GM18873 (cell line): ENCODE data around the gene UNCX.

Experiments
- ATAC-seq: cut with Tn5 transposase; IDR thresholded peaks from one replicate; pipeline ENCODE4 v1.9.1; 2021; ENCODE audit warnings: mild to moderate bottlenecking, moderate library complexity, moderate number of reproducible peaks; ENCODE audit not compliant: unreplicated experiment, low FRiP score

Gene UNCX

DNA sequence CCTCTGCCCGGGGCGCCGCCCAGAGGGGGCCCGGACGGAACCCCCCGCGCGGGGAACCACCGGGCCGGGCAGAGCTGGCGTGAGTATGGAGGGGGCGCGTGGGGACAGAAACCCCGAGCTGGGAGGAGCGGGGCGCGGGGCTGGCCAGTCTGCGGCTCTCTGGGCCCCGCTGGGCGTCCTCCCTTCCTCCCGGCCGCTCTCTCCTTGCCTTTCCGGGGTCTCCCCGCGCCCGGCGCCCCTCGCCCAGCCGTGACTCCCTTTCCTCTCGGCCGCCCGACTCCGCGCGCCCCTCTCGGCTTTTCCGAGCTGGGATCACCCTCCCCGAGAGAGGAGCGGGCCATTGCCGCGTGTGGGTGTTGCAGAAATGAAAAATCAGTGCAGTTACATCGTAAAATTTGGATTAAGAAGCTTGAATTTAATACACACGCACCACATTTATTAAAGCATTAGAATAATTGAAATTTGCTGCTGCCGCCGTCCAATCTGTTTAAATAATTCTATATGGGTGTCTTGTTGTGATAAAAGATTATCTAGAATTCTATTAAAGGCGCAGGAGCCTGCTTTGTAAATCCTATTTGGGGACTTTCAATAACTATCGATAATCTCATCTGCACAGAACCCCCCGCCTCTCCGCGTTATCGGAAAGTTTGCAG is 9.1 kb downstream of the UNCX start:
- no peak for ATAC-seq

DNA sequence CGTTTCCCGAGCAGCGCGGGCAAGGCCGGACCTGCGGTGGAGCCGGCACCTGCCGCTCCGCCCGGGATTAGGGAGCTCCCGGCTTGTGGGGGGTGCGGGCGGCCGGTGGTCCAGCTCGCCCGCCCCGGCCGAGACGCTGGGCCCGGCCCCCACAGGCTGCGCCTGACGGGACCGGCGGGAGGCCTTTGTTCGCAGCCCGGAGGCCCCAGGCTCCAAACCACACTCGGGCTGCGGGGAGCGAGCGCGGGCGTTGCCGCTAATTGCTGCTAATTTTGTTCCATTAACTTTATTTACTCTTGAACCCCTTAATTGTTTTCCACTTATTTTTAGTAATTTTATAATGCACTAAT is 9.6 kb downstream of the UNCX start:
- no peak for ATAC-seq

DNA sequence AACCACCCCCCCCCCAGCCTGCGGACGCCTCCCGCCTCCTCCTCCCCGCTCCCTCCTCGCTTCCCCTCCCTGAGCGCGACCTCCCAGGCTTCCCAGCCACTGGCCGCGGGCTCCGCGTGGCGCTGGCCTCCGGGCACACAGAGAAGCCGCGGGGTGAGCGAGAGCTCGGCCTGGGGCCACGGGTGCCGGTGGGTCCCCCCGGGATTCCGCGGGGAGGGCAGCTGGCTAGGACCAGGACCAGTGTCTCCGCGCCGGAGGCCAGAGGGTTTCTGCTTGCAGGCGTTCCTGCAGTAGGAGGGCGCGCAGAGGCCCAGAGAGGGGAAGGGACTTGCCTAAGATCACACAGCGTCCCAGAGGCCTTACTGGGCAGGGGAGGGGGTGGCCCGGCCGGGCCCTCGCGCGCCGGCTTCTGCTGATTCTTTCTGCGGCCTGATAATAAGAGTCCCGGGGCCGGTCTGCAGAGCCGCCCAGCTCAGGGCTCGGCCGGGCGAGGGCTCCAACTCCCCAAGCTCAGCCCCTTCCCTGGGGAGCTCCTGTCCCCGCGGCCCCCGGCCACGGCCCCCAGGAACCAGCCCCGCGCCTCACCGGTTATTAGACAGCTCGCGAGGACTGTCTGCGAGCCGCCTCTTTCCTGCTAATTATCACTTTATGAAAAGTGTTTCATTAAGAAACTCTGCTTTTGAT is 10.1 kb downstream of the UNCX start:
- ATAC-seq = no peak

DNA sequence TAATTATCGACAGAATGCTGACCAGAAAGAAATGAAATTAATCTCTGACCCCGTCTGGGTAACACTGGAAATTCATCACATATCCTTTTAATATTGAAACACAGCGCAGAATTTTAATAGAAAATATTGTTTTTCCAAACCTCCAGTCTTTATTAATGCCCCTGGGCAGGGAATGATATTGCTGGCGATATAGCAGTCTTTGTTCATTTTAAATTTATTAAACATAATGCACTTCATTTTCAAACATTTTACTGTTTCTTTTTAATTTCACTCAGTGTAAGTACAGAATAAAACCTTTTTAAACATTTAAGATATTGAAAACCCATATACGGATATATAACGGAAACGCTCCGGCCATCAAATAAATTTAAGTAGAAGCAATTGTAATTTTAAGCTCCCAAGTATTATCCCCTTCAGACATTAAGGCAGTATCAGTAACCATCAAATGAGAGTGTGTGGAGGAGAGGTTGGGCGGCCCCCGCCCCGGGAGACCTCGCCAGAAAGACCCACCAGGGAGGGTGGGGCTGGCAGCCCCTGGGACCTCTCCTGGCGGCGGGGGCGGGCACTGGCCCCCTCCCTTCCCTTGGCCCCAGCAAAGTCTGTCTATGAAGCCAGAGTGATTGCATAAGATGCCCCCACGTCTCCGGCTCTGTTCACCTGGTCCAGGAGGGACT is 10.8 kb downstream of the UNCX start:
- ATAC-seq = no peak

DNA sequence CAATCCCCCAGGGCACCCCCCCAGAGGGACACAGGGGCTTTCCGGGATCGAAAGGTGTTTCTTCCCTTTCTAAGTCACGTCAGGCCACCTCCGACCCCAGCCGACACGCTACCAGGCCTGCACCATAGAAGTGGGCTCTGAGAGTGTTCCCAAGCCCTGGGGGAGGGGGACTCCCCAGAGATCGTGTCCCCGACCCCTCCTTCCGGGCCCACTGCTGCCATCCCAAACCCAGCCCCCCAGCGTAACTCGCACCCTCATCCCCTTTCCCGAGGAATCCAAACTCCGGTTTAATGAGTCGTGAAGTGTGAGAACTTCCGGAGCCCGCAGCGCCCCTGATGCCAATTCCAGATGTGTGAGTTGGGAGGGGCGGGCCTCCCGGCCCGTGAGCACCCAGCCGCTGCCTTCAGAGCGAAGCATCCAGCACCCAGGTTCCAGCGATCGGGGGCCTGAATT is 11.3 kb downstream of the UNCX start:
- ATAC-seq = no peak

DNA sequence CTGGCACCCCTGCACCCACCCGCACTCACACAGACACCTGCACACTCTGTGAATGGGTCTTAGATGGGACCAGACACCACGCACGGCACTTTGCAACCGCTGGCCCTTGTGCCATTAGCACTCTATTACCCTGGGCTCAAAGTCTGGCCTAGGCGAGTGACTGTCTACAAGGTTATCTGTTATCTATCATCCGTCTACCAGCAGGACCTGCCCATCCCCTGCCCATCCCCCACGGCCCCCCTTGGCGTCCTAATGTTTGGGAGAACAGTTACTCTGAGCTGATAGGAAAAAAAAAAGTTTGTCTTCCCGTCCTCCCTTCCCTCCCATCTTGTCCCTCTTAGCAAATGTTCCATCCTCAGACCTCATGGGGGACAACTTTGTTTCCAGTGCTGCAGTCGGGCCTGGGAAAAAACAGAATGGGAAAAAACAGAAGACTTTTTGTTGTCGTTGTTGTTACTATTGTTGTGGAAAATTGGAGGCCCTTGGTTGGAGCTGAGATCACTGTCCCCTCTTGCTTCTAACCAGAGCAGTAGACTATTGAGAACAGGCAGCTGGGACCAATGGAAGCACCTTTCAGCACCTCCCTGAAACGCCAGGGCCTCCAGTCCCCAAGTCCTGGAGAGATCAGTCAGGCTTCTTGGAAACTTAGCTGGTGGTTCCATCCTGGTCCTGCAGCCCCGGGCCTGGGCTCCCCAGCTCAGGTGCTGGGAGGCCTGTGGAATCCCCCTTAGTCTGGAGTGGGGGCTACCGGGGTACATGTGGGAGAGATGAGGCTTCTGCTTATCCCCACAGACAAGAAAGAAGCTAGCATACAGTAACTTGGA is 12.2 kb downstream of the UNCX start:
- ATAC-seq = no peak

DNA sequence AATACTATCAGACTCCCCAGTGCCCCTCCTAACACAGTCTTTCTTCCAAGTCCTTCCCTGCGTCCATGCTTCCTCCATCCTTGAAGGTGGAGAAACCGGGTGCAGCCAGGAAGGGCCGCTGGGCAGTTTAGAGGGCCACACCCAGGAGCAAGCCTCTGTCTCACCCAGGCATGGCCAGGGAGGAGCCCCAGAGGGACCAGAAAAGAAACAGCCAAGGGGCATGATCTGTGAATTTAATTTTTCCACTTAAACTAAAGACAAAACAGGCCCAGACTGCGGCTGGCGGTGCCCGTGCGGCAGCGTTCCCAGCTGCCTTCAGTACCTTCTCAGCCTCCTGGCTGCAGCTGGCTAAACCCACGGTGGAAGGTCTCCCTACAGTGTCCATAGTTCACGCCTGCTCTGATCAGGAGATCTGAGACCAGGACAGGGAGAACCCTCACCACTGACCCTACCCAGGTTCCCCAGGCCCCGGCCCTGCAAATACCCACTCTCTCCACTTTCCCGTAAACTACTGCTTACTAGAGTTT is 12.9 kb downstream of the UNCX start:
- ATAC-seq = no peak

DNA sequence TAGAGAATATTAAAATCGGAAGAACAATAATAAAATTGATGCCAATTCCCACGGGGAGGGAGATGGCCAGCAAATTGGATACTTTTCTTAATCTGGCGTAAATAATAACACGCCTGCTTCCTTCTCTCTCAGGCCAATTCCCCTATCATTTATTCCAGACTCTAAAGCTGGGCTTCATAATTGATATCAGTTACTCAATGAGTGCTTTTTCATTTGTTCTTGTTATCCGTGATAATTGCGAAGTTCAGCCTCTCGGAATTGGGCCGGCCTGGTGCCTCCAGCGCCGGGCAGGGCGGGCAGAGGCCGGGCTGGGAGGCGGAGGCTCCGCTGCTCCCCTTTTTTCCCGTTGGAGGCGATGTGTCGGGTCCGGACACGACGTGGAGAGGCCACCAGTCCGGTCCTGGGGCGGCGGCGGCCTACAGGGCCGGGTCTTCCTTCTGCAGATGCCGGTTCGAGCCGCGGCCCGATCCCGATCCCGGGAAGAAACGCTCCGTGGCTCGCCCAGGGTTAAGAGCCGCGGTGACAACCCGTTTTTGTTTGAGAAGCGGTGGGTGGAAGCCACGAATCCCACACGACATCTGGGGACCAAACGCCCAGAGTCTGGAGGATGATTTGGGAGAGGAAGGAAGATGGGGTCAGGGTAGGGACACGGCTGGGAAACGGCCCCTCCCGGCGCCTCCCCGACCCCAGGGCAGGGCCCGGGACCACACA is 13.6 kb downstream of the UNCX start:
- ATAC-seq = no peak

DNA sequence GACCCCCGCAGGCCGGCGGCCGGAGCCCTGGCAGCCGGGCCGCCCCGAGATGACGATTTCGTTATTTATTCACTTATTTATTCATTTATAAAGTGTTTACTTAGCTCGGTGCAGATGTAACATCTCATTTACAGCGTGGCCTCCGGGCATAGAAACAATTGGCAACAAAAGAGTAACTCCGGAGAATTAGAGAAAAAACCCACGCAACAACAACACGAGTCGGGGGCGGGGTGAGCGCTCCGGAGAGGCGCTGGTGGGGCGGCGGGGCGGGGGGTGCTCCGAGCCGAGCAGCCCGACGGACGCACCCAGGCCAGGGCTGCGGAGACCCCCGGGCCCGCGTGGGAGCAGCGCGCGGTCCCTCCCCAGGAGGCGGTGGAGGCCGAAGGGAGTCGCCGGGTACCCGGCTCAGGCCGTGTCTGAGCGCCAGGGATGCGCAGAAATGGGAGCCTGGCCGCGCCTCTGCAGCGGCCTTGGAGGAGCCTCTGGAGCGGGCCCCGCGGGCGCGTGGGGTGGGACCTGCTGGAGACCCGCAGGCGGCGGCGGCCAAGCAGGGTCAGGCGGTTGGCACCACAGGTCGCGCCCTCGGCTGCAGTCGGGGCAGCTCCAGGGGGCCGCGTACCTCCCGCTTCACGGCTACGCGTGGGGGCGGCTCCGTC is 14.3 kb downstream of the UNCX start:
- no peak for ATAC-seq

DNA sequence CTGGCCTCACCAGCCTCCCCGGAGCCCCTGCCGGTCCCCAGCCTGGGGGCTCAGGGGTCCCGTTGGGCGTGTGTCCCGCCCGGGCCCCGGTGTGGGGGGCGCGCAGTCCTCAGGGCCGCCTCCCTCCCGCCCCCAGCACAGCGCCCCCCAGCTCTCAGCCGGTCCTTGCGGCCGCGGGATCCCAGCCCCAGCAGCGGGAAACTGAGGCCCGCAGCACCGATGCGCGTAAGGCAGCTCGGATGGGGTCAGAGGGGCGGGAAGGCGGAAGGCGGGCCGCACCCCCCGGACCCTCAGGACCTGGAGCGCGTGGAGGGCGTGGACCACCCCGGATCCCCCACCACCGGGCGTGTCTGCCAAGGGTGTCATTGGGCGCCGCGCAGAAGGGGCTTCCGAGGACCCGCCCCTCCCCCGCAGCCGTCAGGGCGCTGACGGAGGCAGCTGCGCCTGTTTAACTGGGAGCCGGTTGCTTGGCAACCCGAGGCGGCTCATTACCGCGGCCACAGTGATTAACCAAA is 14.9 kb downstream of the UNCX start:
- ATAC-seq = no peak

DNA sequence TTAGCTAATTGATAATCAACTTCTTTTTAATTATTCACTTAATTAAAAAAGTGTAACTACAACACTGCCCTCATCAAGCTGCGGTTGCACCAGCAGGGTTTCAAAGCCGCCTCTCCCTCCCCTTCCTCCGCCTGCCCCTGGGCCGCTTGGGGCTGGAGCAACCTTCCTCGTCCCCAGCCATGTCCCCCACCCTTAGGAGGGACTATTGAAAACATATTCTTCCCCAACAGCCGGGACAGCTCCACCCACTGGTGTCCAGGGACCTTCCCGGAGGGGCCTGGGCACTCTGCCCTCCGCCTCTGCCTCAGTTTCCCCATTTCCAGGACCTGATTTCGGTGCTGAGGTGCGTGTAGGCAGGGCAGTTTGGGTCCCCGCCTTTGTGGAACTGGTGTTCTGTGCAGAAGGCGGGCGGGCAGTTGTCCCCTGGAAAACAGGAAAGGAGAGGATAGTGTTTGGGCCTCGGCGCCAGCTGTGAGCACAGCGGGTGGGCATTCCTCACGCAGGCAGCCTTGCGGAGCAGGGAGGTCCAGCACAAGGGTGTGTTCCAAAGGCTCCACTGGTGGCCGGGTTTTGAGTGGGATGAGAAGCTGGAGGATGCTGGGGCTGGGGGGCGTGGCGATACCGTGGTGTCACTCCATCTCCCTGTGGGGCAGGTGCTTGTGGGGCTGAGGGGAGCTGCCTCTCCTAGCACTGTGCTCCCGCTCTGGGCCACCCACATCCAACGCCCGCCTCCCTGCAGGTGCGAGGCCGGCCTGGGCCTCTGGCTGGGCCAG is 15.7 kb downstream of the UNCX start:
- ATAC-seq = no peak

DNA sequence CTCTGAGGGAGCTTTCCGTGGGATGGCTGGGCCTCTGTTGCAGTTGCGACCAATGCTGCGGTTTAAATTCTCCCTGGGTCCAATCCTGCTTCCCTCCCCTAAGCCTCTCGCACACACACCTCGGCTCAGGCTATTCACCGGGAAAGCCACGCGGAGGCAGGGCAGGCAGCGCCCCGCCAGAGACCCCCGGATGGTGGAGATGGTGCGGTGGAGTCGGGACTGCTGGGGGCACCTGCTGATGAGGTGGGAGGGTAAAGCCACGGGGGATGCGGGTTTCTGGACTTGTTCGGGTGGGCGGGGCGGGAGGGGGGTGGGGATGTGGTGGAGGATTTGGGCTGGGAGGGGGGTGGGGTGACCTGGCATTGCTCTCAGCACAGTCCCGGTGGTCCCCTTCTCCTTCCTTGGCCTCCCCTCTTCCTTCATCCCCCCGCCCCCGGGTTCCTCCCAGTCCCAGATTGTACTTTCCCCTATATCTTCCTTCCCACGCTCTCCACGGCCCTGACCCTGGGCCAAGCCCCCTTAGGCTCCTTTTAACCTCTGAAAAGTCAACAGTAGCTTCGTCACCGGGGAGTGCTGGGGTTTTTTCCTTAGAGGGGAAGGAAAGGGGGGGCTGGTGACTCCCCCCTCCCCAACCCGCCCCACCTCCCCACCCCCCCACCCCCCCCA is 16.4 kb downstream of the UNCX start:
- ATAC-seq = no peak

DNA sequence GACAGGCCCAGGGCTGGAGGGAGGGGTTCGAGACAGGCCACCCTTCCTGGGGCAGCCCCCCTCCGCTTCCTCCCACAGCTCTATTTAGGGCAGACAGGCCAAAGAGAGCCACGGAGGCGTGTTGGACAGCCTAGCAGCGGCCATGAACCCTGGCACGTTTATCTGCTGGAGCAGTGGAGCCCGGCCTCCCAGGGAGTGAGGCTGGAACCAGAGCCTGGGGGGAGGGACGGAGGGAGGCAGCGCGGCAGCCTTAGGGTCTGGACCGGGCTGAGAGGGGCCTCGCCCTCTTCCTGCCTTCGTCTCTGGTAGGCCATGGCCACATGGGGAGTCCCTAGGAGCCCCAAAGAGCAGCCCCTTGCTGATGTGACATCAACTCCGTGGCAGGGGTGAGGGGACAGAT is 17.1 kb downstream of the UNCX start:
- ATAC-seq = no peak

DNA sequence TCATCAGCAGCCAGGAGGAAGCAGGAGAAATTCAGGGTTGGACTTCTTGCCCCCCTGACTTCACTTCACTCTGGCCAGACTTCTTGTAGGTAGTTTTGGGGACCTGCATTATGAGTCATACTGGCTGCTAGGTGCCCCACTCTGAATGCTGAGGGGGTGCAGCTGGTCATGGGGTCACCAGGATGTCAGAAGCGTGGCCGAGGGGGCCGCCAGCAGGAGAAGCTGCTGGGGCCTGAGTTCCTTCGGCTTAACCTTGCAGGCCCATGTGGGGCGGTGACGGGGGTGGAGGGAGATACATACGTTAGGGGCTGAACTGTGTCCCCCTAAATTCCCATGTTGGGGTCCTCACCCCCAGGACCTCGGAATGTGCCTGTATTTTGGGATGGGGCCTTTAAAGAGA is 18.2 kb downstream of the UNCX start:
- ATAC-seq = no peak

DNA sequence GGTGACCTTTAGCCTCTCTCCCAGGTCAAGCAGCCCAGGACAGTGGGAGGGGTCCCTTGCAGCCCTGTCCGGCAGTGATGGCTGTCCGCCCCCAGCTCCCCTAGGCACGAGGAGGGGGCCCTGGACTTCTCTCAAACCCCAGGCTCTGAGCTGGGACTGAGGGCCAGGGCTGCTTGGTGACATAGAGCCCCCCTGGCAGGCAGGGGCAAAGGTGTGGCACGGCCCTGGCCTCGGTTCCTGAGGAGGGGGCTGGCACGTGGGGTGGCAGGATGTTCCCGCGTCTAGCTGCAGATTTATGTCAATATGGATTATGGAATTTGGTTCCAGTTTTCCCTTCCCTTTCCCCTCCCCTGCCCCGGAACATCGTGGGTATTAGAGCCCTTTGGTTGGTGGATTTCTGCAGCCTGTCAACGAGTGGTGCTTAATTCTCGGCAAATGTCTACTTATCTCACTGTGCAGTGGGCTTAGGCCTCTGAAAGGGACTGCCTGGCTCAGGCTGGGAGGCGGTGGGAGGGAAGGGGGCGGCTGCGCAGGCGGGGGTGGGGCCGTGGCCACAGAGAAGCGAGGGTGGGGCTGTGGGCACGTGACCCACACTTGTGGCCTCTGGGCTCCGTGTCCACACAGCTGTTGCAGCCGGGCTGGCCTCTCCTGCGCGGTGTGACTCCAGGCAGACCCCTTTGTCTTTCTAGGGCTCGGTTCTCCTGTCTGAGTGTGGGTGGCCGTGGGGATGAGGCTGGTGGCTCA is 19.3 kb downstream of the UNCX start:
- ATAC-seq = no peak

DNA sequence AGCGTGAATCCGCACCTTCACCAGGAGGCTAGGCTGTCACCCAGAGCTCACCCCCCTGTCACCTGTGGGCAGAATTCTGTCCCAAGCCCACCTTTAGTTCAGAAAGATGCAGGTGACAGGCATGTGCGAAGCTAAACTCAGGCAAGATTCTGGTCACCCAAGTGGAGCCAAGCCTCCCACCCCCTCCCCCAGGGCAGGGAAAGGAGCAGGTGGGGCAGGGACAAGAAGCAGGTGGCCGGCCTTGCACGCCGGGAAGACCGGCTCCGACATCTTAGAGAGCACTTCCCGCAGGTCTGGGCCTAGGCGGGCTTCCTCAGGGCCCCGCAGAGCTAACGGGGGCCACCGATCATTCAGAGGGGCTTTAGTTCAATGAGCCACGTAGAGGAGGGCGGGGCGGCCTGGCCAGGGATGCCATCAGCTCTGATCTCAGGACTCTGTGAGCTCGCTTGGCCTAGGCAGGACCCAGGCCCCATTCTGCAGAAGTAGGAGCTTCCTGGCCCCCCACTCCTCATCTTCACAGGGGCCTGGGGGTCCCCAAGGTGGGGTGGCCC is 19.9 kb downstream of the UNCX start:
- no peak for ATAC-seq

DNA sequence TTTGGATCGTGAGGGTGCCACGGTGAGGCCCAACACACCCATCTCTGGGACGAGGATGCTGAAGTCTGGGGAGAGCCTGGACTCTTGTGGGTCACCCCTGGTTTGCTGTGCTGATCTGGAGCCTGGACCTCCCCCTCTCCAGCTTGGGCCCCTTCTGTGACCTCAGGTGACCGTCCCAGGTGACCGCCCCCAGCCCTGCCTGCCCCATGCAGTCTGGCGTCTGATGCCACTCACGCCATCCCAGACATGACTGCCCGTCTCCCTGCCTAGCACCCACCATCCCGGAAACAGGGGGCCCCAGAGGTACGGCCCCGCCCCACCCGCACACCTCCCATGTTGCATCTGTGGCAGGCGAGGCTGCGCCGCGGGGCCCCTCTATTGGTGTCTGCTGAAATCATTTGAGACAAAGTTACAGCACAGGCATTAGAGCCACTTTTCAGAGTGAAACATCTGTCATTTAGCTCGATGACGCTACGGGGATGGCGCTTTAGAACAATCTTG is 21.1 kb downstream of the UNCX start:
- ATAC-seq = no peak
